ENCODE data around the gene TMEM132C.

The TMEM132C gene

GRCh38 chr12:128337071-128337345 is 70.0 kb downstream of the TMEM132C start:
- no peaks in the 10 kb centered on the region for H3K27me3 ChIP-seq (ENCODE audit: control insufficient read depth in 2 of 2, insufficient read depth in 2 of 2, low read length in 2 of 2)
- no peak overlapping the region for H3K4me3 ChIP-seq (ENCODE audit: low read length in 2 of 2)
- H3K27ac ChIP-seq (ENCODE audit: low read depth in 2 of 2, low read length in 2 of 2): no peak overlapping the region
- no peaks in the 10 kb centered on the region for H3K4me1 ChIP-seq (ENCODE audit: control insufficient read depth in 2 of 2, insufficient read depth in 2 of 2, low read length in 2 of 2)
- H3K9me3 ChIP-seq (ENCODE audit: control insufficient read depth in 2 of 2, low read length in 2 of 2): peaks cover 3% of the 10 kb centered on the region in 2 donors
- no peak overlapping the region for H3K9ac ChIP-seq (ENCODE audit: low read depth in 1 of 2, low read length in 2 of 2)
- H3K36me3 ChIP-seq (ENCODE audit: control insufficient read depth in 2 of 2, insufficient read depth in 2 of 2, low read length in 2 of 2): no peaks in the 10 kb centered on the region

- Histone ChIP-seq H3K27me3 (ENCODE audit: control insufficient read depth in 2 of 2, insufficient read depth in 2 of 2, low read length in 2 of 2) (no peaks in the 10 kb centered on the region), H3K27ac (ENCODE audit: low read depth in 2 of 2, low read length in 2 of 2) (no peak overlapping the region), H3K4me3 (ENCODE audit: low read length in 2 of 2) (no peak overlapping the region), H3K9me3 (ENCODE audit: control insufficient read depth in 2 of 2, low read length in 2 of 2) (peaks cover 3% of the 10 kb centered on the region in 2 donors), H3K9ac (ENCODE audit: low read depth in 1 of 2, low read length in 2 of 2) (no peak overlapping the region), H3K36me3 (ENCODE audit: control insufficient read depth in 2 of 2, insufficient read depth in 2 of 2, low read length in 2 of 2) (no peaks in the 10 kb centered on the region), H3K4me1 (ENCODE audit: control insufficient read depth in 2 of 2, insufficient read depth in 2 of 2, low read length in 2 of 2) (no peaks in the 10 kb centered on the region)
These were observed 70.6 kb downstream of the TMEM132C start for GRCh38 chr12:128337431-128338170.

- peaks cover 0 to 3% of the 10 kb centered on the region in 2 donors for H3K9me3 ChIP-seq (ENCODE audit: control insufficient read depth in 2 of 2, low read length in 2 of 2)
- no peaks in the 10 kb centered on the region for H3K4me1 ChIP-seq (ENCODE audit: control insufficient read depth in 2 of 2, insufficient read depth in 2 of 2, low read length in 2 of 2)
- H3K9ac ChIP-seq (ENCODE audit: low read depth in 1 of 2, low read length in 2 of 2): no peak overlapping the region
- no peaks in the 10 kb centered on the region for H3K27me3 ChIP-seq (ENCODE audit: control insufficient read depth in 2 of 2, insufficient read depth in 2 of 2, low read length in 2 of 2)
- H3K4me3 ChIP-seq (ENCODE audit: low read length in 2 of 2): no peak overlapping the region
- no peaks in the 10 kb centered on the region for H3K36me3 ChIP-seq (ENCODE audit: control insufficient read depth in 2 of 2, insufficient read depth in 2 of 2, low read length in 2 of 2)
- no peak overlapping the region for H3K27ac ChIP-seq (ENCODE audit: low read depth in 2 of 2, low read length in 2 of 2)
These were observed 71.6 kb downstream of the TMEM132C start for GRCh38 chr12:128338386-128339125.

- H3K9ac ChIP-seq (ENCODE audit: low read depth in 1 of 2, low read length in 2 of 2): no peak overlapping the region
- H3K27me3 ChIP-seq (ENCODE audit: control insufficient read depth in 2 of 2, insufficient read depth in 2 of 2, low read length in 2 of 2): no peaks in the 10 kb centered on the region
- H3K27ac ChIP-seq (ENCODE audit: low read depth in 2 of 2, low read length in 2 of 2): no peak overlapping the region
- H3K4me3 ChIP-seq (ENCODE audit: low read length in 2 of 2): no peak overlapping the region
- no peaks in the 10 kb centered on the region for H3K9me3 ChIP-seq (ENCODE audit: control insufficient read depth in 2 of 2, low read length in 2 of 2)
- no peaks in the 10 kb centered on the region for H3K36me3 ChIP-seq (ENCODE audit: control insufficient read depth in 2 of 2, insufficient read depth in 2 of 2, low read length in 2 of 2)
- no peaks in the 10 kb centered on the region for H3K4me1 ChIP-seq (ENCODE audit: control insufficient read depth in 2 of 2, insufficient read depth in 2 of 2, low read length in 2 of 2)
These were observed 72.2 kb downstream of the TMEM132C start for GRCh38 chr12:128339126-128339520.

- Histone ChIP-seq H3K4me1 (ENCODE audit: control insufficient read depth in 2 of 2, insufficient read depth in 2 of 2, low read length in 2 of 2) (no peaks in the 10 kb centered on the region), H3K36me3 (ENCODE audit: control insufficient read depth in 2 of 2, insufficient read depth in 2 of 2, low read length in 2 of 2) (no peaks in the 10 kb centered on the region), H3K9ac (ENCODE audit: low read depth in 1 of 2, low read length in 2 of 2) (no peak overlapping the region), H3K9me3 (ENCODE audit: control insufficient read depth in 2 of 2, low read length in 2 of 2) (no peaks in the 10 kb centered on the region), H3K4me3 (ENCODE audit: low read length in 2 of 2) (no peak overlapping the region), H3K27ac (ENCODE audit: low read depth in 2 of 2, low read length in 2 of 2) (no peak overlapping the region), H3K27me3 (ENCODE audit: control insufficient read depth in 2 of 2, insufficient read depth in 2 of 2, low read length in 2 of 2) (no peaks in the 10 kb centered on the region)
These were observed 72.7 kb downstream of the TMEM132C start for GRCh38 chr12:128339631-128340030.

- no peaks in the 10 kb centered on the region for H3K36me3 ChIP-seq (ENCODE audit: control insufficient read depth in 2 of 2, insufficient read depth in 2 of 2, low read length in 2 of 2)
- H3K9me3 ChIP-seq (ENCODE audit: control insufficient read depth in 2 of 2, low read length in 2 of 2): no peaks in the 10 kb centered on the region
- H3K4me3 ChIP-seq (ENCODE audit: low read length in 2 of 2): no peak overlapping the region
- H3K9ac ChIP-seq (ENCODE audit: low read depth in 1 of 2, low read length in 2 of 2): no peak overlapping the region
- no peaks in the 10 kb centered on the region for H3K27me3 ChIP-seq (ENCODE audit: control insufficient read depth in 2 of 2, insufficient read depth in 2 of 2, low read length in 2 of 2)
- H3K4me1 ChIP-seq (ENCODE audit: control insufficient read depth in 2 of 2, insufficient read depth in 2 of 2, low read length in 2 of 2): no peaks in the 10 kb centered on the region
- H3K27ac ChIP-seq (ENCODE audit: low read depth in 2 of 2, low read length in 2 of 2): no peak overlapping the region
These were observed 86.3 kb downstream of the TMEM132C start for GRCh38 chr12:128353301-128353700.

- Histone ChIP-seq H3K4me3 (ENCODE audit: low read length in 2 of 2) (no peak overlapping the region), H3K9me3 (ENCODE audit: control insufficient read depth in 2 of 2, low read length in 2 of 2) (no peaks in the 10 kb centered on the region), H3K36me3 (ENCODE audit: control insufficient read depth in 2 of 2, insufficient read depth in 2 of 2, low read length in 2 of 2) (no peaks in the 10 kb centered on the region), H3K4me1 (ENCODE audit: control insufficient read depth in 2 of 2, insufficient read depth in 2 of 2, low read length in 2 of 2) (no peaks in the 10 kb centered on the region), H3K9ac (ENCODE audit: low read depth in 1 of 2, low read length in 2 of 2) (no peak overlapping the region), H3K27me3 (ENCODE audit: control insufficient read depth in 2 of 2, insufficient read depth in 2 of 2, low read length in 2 of 2) (no peaks in the 10 kb centered on the region), H3K27ac (ENCODE audit: low read depth in 2 of 2, low read length in 2 of 2) (no peak overlapping the region)
These were observed 89.6 kb downstream of the TMEM132C start for GRCh38 chr12:128356547-128356946.

GRCh38 chr12:128361400-128361995 is 94.5 kb downstream of the TMEM132C start:
- H3K9ac ChIP-seq (ENCODE audit: low read depth in 1 of 2, low read length in 2 of 2): no peak overlapping the region
- H3K9me3 ChIP-seq (ENCODE audit: control insufficient read depth in 2 of 2, low read length in 2 of 2): no peaks in the 10 kb centered on the region

GRCh38 chr12:128365032-128365431 is 98.1 kb downstream of the TMEM132C start:
- no peaks in the 10 kb centered on the region for H3K4me1 ChIP-seq (ENCODE audit: control insufficient read depth in 2 of 2, insufficient read depth in 2 of 2, low read length in 2 of 2)
- no peak overlapping the region for H3K27ac ChIP-seq (ENCODE audit: low read depth in 2 of 2, low read length in 2 of 2)
- no peaks in the 10 kb centered on the region for H3K36me3 ChIP-seq (ENCODE audit: control insufficient read depth in 2 of 2, insufficient read depth in 2 of 2, low read length in 2 of 2)
- H3K9ac ChIP-seq (ENCODE audit: low read depth in 1 of 2, low read length in 2 of 2): no peak overlapping the region
- no peaks in the 10 kb centered on the region for H3K27me3 ChIP-seq (ENCODE audit: control insufficient read depth in 2 of 2, insufficient read depth in 2 of 2, low read length in 2 of 2)
- no peak overlapping the region for H3K4me3 ChIP-seq (ENCODE audit: low read length in 2 of 2)
- no peaks in the 10 kb centered on the region for H3K9me3 ChIP-seq (ENCODE audit: control insufficient read depth in 2 of 2, low read length in 2 of 2)

More at GRCh38 chr12:128361400-128361995, 94.5 kb downstream of the TMEM132C start:
- Histone ChIP-seq H3K4me1 (ENCODE audit: control insufficient read depth in 2 of 2, insufficient read depth in 2 of 2, low read length in 2 of 2) (no peaks in the 10 kb centered on the region), H3K27me3 (ENCODE audit: control insufficient read depth in 2 of 2, insufficient read depth in 2 of 2, low read length in 2 of 2) (no peaks in the 10 kb centered on the region), H3K27ac (ENCODE audit: low read depth in 2 of 2, low read length in 2 of 2) (no peak overlapping the region), H3K4me3 (ENCODE audit: low read length in 2 of 2) (no peak overlapping the region), H3K36me3 (ENCODE audit: control insufficient read depth in 2 of 2, insufficient read depth in 2 of 2, low read length in 2 of 2) (no peaks in the 10 kb centered on the region)

GRCh38 chr12:128365651-128366231 is 98.8 kb downstream of the TMEM132C start:
- Histone ChIP-seq H3K9ac (ENCODE audit: low read depth in 1 of 2, low read length in 2 of 2) (no peak overlapping the region), H3K27ac (ENCODE audit: low read depth in 2 of 2, low read length in 2 of 2) (no peak overlapping the region), H3K9me3 (ENCODE audit: control insufficient read depth in 2 of 2, low read length in 2 of 2) (no peaks in the 10 kb centered on the region), H3K36me3 (ENCODE audit: control insufficient read depth in 2 of 2, insufficient read depth in 2 of 2, low read length in 2 of 2) (no peaks in the 10 kb centered on the region), H3K4me1 (ENCODE audit: control insufficient read depth in 2 of 2, insufficient read depth in 2 of 2, low read length in 2 of 2) (no peaks in the 10 kb centered on the region), H3K4me3 (ENCODE audit: low read length in 2 of 2) (peak overlapping the region in 1 of 2 donors; percentile 2), H3K27me3 (ENCODE audit: control insufficient read depth in 2 of 2, insufficient read depth in 2 of 2, low read length in 2 of 2) (no peaks in the 10 kb centered on the region)

Data from mucosa of rectum (tissue), 2 donors.